ENCODE data around the gene IMMP2L. TPM values are rescaled to one million over a fixed set of nuclear protein-coding genes. Genes with fewer than 3 reads are reported as not detected.

Gene IMMP2L
- total RNA-seq, 1 experiment from 2014 or later = 8.6 TPM

DNA sequence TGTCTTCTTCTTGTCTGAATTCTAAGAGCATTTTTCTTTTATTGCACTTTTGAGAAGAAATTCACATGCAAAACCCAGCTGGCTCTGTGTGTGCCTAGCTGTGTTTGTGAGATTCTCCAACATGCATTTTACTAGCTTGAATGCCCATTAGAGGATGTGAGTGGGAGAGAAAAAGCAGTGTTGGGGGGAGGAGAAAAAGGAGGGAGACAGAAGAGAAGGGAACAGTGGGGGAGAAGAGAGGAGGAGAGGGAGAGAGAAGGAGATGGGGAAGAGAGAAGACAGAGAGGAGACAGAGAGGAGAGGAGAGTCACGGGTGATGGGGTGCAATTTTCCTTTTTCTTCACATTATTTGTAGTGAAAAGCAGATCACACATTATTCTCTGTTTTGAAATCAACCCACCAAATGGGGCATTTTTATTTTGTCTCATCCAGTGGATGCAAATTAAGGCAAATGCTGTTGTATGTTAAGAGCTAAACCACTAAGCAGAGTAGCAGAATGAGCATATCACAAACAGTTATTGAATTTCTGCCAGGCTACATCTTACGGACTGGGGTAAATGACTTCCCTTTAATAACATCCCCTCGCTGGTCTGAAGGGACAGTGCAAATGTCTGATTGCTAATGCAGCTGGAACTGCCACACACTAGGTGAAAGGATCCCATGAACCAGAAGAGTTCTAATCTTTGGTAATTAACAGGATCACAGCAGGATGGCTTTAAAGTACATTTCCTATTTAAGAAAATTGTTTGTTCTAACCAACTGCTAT, 470.5 kb downstream of the IMMP2L start:
- intact Hi-C loops (cut with micrococcal nuclease) = loop anchor here (5.0 to 10.0 kb wide), 5 partner anchors 226 to 1087 kb away; partner anchors contain the start of gene IMMP2L
- no peak overlapping the region for H3K9ac ChIP-seq (ENCODE audit: low read length)
- ChIA-PET POLR2A (ENCODE audit: unreplicated experiment) (no interaction called here), CTCF (no interaction called here)
- H2AFZ ChIP-seq (ENCODE audit: low read length) = no peak overlapping the region
- peaks cover 15% of the 10 kb centered on the region for H3K4me1 ChIP-seq (ENCODE audit: insufficient read depth, low read length)
- no peak for TF ChIP-seq EZH2 (IDR thresholded peaks at IDR 0.05; ENCODE audit: low read length, unreplicated experiment)
- H3F3A ChIP-seq (ENCODE audit: low read length, unreplicated experiment) = no peaks in the 10 kb centered on the region
- no peak overlapping the region for H3K27ac ChIP-seq (ENCODE audit: low read length)
- no peak overlapping the region for H3K4me3 ChIP-seq (ENCODE audit: low read length)
- DNase-seq = no peak
- no peak overlapping the region for H3K4me2 ChIP-seq (ENCODE audit: low read length)
- no TSS peak for BruUV-seq (replicated peaks)
- no peaks in the 10 kb centered on the region for H3K9me2 ChIP-seq (replicated peaks; ENCODE audit: low read length)
- no peaks in the 10 kb centered on the region for H3K36me3 ChIP-seq (ENCODE audit: low read depth, low read length)
- H3K79me2 ChIP-seq (ENCODE audit: low read length) = no peaks in the 10 kb centered on the region
- no peak for ATAC-seq
- H3K9me3 ChIP-seq (ENCODE audit: low read length) = no peaks in the 10 kb centered on the region
- no peaks in the 10 kb centered on the region for H3K27me3 ChIP-seq (ENCODE audit: low read length)
- H4K20me1 ChIP-seq (ENCODE audit: low read length) = no peaks in the 10 kb centered on the region

DNA sequence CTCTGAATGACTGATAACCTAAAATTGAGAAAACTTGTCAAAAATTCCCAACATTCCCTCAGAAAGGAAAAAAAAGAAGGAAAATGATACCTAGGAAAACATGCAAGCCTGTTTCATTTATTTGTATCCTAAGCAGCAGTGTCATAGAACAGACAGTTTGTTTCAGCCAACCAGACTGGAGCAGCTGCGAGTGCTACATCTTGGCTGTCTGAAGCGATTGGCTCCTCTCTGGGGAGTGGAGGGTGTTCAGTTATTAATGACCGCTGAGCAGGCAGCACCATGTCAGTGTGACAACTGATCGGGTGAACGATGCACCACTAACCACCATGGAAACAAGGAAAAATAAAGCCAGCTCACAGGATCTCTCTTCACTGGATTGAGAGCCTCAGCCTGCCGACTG, 471.4 kb downstream of the IMMP2L start, which contains the start of gene LRRN3:
TSS of gene LRRN3 (plus strand) at position 282 of the 400 bp plus-strand sequence. CDS start 31,646 bp downstream, outside the sequence.
- H3K4me3 ChIP-seq (ENCODE audit: low read length) = no peak within 1 kb of the TSS
- H3K9ac ChIP-seq (ENCODE audit: low read length) = no peak within 1 kb of the TSS
- H3K9me2 ChIP-seq (replicated peaks; ENCODE audit: low read length) = no peaks in the 10 kb centered on the region
- TF ChIP-seq, protein P1, sequence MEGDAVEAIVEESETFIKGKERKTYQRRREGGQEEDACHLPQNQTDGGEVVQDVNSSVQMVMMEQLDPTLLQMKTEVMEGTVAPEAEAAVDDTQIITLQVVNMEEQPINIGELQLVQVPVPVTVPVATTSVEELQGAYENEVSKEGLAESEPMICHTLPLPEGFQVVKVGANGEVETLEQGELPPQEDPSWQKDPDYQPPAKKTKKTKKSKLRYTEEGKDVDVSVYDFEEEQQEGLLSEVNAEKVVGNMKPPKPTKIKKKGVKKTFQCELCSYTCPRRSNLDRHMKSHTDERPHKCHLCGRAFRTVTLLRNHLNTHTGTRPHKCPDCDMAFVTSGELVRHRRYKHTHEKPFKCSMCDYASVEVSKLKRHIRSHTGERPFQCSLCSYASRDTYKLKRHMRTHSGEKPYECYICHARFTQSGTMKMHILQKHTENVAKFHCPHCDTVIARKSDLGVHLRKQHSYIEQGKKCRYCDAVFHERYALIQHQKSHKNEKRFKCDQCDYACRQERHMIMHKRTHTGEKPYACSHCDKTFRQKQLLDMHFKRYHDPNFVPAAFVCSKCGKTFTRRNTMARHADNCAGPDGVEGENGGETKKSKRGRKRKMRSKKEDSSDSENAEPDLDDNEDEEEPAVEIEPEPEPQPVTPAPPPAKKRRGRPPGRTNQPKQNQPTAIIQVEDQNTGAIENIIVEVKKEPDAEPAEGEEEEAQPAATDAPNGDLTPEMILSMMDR (conservative IDR thresholded peaks at IDR 0.05; ENCODE audit: low read depth, low read length) = no peak
- TF ChIP-seq EZH2 (IDR thresholded peaks at IDR 0.05; ENCODE audit: low read length, unreplicated experiment) (no peak), EZH2phosphoT487 (IDR thresholded peaks at IDR 0.05; ENCODE audit: borderline replicate concordance, low read length) (no peak)
- no peaks in the 10 kb centered on the region for H3K36me3 ChIP-seq (ENCODE audit: low read depth, low read length)
- H3K4me2 ChIP-seq (ENCODE audit: low read length) = no peak within 1 kb of the TSS
- no peaks in the 10 kb centered on the region for H3K9me3 ChIP-seq (ENCODE audit: low read length)
- ChIA-PET POLR2A (ENCODE audit: unreplicated experiment) (no interaction called here), CTCF (no interaction called here)
- H3F3A ChIP-seq (ENCODE audit: low read length, unreplicated experiment) = no peaks in the 10 kb centered on the region
- peaks cover 12% of the 10 kb centered on the region for H3K4me1 ChIP-seq (ENCODE audit: insufficient read depth, low read length)
- intact Hi-C loops (cut with micrococcal nuclease) = loop anchor here (5.0 to 10.0 kb wide), 5 partner anchors 226 to 1086 kb away; partner anchors contain the start of gene IMMP2L
- no peak within 1 kb of the TSS for H3K27ac ChIP-seq (ENCODE audit: low read length)
- BruUV-seq (replicated peaks) = no TSS peak
- DNase-seq = no peak
- H2AFZ ChIP-seq (ENCODE audit: low read length) = no peak within 1 kb of the TSS
- no peaks in the 10 kb centered on the region for H3K79me2 ChIP-seq (ENCODE audit: low read length)
- no peaks in the 10 kb centered on the region for H3K27me3 ChIP-seq (ENCODE audit: low read length)
- H4K20me1 ChIP-seq (ENCODE audit: low read length) = no peaks in the 10 kb centered on the region
- ATAC-seq = no peak

GRCh38 chr7:111089822-111090426, 472.4 kb downstream of the IMMP2L start:
- no peaks in the 10 kb centered on the region for H3F3A ChIP-seq (ENCODE audit: low read length, unreplicated experiment)
- DNase-seq (peak; percentile 65), ATAC-seq (no peak)

More at GRCh38 chr7:111089822-111090426, 472.4 kb downstream of the IMMP2L start:
- no peaks in the 10 kb centered on the region for H3K36me3 ChIP-seq (ENCODE audit: low read depth, low read length)
- ChIA-PET CTCF (no interaction called here), POLR2A (ENCODE audit: unreplicated experiment) (no interaction called here)
- no peaks in the 10 kb centered on the region for H3K27me3 ChIP-seq (ENCODE audit: low read length)
- intact Hi-C loops (cut with micrococcal nuclease) = loop anchor here (1.0 to 10.0 kb wide), 6 partner anchors 227 to 1085 kb away; partner anchors contain the start of gene IMMP2L
- H4K20me1 ChIP-seq (ENCODE audit: low read length) = no peaks in the 10 kb centered on the region
- H3K9ac ChIP-seq (ENCODE audit: low read length) = no peak overlapping the region
- H3K4me1 ChIP-seq (ENCODE audit: insufficient read depth, low read length) = peaks cover 12% of the 10 kb centered on the region
- no peak overlapping the region for H3K4me2 ChIP-seq (ENCODE audit: low read length)
- no peak overlapping the region for H2AFZ ChIP-seq (ENCODE audit: low read length)
- no TSS peak for BruUV-seq (replicated peaks)
- no peaks in the 10 kb centered on the region for H3K9me3 ChIP-seq (ENCODE audit: low read length)
- no peaks in the 10 kb centered on the region for H3K9me2 ChIP-seq (replicated peaks; ENCODE audit: low read length)
- no peaks in the 10 kb centered on the region for H3K79me2 ChIP-seq (ENCODE audit: low read length)
- no peak overlapping the region for H3K27ac ChIP-seq (ENCODE audit: low read length)
- no peak overlapping the region for H3K4me3 ChIP-seq (ENCODE audit: low read length)
- TF ChIP-seq, protein P1 (conservative IDR thresholded peaks at IDR 0.05; ENCODE audit: low read depth, low read length) = peak; percentile 72
- TF ChIP-seq EZH2 (IDR thresholded peaks at IDR 0.05; ENCODE audit: low read length, unreplicated experiment) = no peak
